ENCODE measurements around the gene SLC38A4. TPM values are rescaled to one million over a fixed set of nuclear protein-coding genes. Genes with fewer than 3 reads are reported as not detected.

Gene SLC38A4
- polyA plus RNA-seq, 4 donors: 20.9 to 37.7 (median 23.2) TPM

GRCh38 chr12:46718495-46718894 is 107.3 kb downstream of the SLC38A4 start:
- DNase-seq (ENCODE audit: low read depth in 4 of 4, low spot score in 3 of 4): no peak

- DNase-seq (ENCODE audit: low read depth in 4 of 4, low spot score in 3 of 4): no peak
Observed at GRCh38 chr12:46717868-46718267, 107.9 kb downstream of the SLC38A4 start.

- no peak for DNase-seq (ENCODE audit: low read depth in 4 of 4, low spot score in 3 of 4)
Observed at GRCh38 chr12:46717159-46717558, 108.6 kb downstream of the SLC38A4 start.
